ENCODE results near the gene LAPTM5.

LAPTM5 gene

DNA sequence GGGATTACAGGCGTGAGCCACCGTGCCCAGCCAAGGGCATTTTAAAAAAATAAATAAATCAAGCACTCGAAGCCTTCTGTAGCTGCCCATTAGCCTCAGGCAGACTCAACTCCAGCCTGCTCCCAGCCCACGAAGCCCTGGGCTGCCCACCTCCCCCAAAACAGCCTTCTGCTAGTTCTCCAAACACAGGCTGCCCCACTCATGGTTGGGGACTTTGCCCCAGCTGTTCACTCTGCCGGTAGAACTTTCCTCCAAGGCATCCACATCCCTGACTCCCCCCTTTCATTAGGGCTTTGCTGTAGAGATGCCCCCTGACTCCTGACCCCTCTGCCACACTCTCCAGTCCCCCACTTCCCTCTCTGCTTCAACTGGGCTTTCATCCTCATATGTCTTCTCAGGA, 29.7 kb upstream of the LAPTM5 start:
- no peak for DNase-seq (ENCODE audit: low read depth in 2 of 2)

DNA sequence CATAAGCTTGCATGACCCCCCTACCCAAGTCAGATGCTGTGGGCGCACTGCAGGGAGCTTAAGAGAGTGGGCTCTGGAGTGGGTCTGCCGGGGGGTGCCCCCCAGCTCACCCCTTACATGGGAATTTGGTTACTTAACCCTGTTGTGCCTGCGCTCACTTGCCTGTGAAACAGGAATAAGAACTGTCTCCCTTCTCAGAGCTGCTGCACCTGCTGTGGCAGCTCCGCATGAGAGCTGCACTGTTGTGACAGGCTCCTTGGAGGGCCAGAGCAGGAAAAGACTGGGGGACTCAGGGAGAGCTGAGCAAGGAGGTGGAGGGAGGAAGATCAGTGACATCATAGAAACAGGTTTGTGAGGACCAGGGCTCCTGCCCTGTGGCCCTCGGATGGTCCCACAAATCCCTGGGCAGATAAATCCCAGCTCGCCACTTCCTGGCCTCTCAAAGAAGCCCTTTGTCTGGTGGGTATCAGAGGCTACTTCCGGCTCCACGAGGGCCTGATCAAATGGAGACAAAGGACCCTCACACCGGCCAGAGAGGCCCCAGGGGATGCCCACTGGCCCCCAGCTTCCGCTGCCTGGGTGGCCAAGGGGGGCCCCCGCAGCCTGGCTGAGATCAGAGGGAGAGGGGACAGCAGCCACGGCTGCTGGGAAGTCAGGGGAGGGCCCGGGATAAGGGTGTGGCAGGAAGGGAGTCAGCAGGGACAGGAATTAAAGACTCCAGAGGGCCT, 28.9 kb upstream of the LAPTM5 start:
- no peak for DNase-seq (ENCODE audit: low read depth in 2 of 2)

DNA sequence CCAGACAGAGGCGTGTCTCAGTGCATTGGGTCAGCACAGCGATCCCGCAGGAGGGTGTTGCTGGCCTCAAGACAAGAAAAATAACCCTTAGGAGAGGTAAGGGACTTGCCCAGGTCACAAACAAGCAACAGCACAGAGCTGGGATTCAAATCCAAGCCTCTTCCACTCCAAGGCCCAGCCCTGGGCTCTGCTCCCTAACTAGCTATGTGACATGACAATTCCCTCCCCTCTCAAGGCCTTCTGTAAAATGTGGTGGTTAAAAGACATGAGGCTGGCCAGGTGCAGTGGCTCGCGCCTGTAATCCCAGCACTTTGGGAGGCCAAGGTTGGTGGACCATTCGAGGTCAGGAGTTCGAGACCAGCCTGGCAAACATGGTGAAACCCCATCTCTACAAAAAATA, 28.1 kb upstream of the LAPTM5 start:
- DNase-seq (ENCODE audit: low read depth in 2 of 2) = no peak

DNA sequence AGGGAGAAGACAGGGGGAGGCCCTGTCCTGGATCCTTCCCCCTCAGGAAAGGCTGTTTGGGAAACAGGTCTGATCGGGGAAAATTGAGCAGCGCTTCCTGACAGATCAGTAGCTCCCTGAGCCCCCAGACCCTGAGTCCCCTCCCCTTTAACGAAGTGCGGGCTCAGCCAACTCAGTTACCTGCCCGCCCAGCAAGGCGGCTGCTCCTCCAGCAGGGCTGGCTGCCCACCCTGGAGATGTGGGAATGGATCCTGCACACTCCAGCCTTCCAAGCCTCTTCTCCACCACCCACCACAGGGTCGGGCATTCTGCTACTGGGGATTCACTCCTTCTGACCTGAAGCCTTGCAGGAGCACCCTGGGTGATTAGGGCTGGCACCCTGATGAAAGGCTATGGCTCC, 27.6 kb upstream of the LAPTM5 start:
- DNase-seq (ENCODE audit: low read depth in 2 of 2) = no peak

DNA sequence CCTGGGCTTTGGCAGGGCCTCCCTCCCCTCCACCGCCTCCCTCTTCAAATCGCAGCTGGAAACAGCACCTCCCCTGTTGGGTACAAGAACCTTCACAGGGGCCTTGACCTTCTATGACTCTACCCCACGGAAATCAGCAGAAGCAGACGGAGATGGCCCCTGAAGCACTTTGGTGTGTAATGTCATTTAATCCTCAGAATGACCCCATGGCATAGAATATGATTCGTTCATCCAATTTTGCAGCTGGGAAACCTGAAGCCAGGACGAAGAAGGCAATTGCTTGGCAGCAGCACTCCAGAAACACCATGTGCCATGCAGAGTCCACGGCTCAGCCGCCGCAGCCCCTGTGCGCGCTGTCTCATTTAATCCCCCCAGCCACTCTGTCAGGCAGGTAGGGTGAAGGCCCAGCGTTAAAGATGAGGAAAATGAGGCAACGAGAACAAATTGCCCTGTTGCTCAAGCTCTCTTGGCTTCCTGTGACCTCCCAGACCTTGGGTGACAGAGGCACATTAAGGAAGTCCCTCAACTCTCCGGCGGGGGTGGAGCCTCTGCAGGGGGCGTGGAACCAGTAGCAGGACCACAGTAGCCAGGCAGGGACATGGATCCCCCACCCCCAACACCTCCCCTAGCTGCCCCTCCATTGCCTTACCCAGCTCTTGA, 25.8 kb upstream of the LAPTM5 start:
- no peak for DNase-seq (ENCODE audit: low read depth in 2 of 2)

DNA sequence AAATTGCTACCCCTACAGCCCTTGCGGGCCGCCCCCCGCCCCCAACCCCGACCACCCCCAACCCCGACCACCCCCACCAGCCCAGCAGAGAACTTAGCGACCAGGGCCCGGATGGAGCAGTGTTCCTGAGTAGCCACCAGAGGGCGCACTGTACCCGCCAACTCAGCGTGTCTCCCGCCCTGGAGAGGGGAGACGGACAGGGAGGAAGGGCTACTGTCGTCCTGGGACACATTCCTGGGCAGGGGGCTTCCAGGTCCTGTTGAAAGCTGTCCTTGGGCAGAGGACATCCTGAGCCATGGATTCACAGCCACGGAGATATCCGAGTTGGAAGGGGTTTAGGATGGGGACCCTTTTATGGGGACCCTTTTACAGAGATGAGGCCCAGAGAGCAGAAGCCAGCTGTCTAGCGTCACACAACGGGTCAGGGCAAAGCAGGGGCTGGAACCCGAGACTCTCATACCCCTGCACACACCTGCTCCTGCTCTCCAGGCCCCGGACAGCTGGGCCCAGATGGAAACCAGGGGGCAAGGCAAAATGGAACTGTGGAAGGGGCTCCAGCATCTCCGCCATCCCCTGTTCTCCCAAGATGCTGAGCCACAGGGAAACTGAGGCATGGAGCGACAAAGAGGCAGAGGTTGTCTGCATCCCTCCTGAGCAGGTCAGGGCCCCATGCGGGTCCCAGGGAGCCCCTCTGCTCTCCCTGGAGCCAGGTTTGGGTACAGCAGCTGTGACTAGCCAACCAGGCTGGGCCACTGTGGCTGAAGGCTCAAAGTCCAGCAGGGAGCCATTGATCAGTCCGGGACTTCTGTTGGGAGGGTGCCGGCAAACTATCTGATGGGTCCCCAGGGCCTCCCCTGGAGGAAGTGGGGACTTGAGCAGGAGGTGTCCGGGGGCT, 25.0 kb upstream of the LAPTM5 start:
- DNase-seq (ENCODE audit: low read depth in 2 of 2) = peak; percentile 30 to 62

DNA sequence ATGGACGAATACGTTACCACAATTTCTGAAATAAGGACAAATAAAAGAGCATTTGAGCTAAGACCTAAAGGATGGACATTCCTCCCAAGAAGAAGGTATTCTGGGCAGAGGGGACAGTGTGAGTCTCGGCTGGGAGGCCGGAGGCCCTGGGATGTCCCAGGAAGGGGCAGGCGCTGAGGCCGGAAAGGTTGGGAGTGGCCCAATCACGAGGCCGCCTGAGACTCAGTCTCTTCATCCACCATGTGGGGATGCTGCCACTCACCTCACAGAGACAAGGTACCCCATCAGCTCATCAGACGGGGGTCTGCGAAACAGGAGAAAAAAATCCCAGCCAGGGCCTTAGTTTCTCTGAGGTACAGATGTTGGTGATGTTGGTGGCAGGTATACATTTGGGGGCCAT, 24.3 kb upstream of the LAPTM5 start:
- no peak for DNase-seq (ENCODE audit: low read depth in 2 of 2)

DNA sequence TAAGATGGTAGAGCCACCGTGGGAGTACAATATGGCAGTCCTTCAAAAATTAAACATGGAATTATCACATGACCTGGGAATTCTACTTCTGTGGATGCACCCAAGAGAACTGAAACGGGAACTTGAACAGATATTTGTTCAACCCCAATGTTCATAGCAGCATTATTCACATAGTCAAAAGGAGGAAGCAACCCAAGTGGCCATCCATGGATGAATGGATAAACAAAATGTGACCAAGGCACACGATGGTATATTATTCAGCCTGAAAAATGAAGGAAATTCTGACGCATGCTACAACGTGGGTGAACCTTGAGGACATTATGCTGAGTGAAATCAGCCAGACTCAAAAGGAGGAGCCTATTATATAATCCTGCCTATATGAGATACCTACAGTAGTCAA, 22.8 kb upstream of the LAPTM5 start:
- no peak for DNase-seq (ENCODE audit: low read depth in 2 of 2)

DNA sequence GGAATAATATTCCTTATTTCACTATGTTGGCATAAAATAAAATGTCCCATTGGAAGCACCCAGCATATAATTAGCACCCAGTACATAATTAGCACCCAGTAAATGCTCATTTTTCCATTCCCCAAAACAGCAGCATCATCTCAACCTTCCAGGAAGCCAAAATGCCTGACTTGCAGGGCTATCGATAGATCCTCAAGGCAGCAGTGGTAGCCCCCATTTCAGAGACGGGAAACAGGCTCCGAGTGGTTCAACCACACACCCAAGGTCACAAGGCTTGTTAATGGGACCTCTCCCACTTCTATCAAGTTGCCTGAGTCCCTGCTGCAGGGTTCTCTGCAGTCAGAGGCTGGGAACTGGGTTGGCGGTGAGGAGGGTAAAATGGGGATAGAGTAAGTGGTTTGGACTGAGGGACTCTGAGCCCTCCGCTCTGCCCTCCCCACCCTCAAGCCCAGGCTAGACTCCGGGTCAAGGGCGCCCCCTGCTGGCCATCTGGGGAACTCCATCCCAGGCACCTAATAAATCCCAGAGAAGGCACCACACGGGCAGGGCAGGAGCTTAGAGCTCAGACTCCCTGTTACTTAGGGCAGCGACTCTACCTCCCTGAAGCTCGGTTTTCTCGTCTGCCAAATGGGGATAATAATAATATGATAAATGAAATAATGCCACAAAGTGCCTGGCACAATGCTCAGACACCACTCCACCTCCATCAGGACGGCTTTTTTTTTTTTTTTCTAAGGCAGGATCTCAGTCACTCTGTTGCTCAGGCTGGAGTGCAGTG, 21.9 kb upstream of the LAPTM5 start:
- peak; percentile 87 to 98 for DNase-seq (ENCODE audit: low read depth in 2 of 2)

DNA sequence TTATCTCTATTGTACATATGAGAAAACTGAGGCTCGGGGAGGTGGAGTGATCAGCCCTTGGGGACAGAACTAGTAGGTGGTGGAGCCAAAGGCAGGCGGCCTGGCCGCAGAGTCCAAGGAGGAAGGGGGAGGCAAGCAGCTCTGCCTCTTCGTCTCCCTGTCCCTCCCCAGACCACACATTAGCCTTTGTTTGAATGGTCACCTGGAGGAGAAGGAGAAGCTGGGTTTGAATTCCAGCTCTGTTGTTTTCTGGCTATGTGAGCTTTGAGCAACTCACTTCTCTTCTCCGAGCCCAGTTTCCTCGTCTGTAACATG, 21.4 kb upstream of the LAPTM5 start:
- DNase-seq (ENCODE audit: low read depth in 2 of 2) = no peak

DNA sequence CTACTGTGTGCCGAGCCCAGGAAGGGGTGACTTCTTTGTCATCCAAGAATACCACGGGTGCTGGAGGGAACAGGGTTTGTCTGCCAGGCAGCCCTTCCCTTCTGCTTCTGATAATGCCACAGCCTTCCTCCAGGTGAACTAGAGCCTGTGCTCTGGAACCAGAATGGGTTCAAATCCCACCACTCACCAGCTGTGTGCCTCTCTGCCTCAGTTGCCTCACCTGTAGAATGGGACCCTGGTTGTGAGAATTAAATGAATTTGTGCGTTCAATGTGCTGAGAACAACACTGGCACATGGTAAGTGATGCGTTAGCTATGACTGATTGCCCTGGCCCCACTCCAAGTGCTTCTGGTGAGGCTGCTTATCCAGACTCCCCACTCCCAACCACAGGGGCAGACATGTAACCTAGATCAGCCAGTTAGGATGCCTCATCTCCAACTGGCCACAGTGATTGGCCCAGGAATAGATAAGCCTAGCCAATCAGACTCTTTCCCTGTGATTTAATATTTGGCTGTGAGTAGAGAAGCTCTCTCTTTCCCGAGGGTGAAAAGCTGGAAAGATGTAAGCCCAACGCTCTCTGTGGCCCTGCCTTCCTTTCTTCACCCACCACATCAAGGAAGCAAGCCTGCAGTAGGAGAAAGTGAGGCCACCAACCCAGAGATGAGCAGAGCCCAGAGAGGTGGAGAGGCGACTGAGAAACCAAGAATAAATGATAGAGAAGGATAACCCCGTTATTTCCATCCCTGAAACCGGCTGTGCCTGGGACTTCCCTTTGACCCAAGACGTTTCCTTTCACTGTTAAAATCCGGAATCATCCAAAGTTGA, 20.8 kb upstream of the LAPTM5 start:
- DNase-seq (ENCODE audit: low read depth in 2 of 2) = no peak

DNA sequence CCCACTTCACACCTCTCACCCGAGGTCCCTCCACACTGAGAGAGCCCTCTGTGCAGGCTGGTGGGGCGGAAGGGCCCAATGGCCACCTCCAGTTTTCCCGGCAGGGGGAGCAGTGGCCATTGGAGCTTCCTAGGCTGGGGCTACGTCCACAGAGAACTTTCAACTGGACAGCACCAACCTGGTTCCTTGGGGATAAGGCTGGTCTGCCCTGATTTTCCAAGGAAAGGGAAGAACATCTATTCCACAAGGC, 20.3 kb upstream of the LAPTM5 start:
- DNase-seq (ENCODE audit: low read depth in 2 of 2) = no peak

DNA sequence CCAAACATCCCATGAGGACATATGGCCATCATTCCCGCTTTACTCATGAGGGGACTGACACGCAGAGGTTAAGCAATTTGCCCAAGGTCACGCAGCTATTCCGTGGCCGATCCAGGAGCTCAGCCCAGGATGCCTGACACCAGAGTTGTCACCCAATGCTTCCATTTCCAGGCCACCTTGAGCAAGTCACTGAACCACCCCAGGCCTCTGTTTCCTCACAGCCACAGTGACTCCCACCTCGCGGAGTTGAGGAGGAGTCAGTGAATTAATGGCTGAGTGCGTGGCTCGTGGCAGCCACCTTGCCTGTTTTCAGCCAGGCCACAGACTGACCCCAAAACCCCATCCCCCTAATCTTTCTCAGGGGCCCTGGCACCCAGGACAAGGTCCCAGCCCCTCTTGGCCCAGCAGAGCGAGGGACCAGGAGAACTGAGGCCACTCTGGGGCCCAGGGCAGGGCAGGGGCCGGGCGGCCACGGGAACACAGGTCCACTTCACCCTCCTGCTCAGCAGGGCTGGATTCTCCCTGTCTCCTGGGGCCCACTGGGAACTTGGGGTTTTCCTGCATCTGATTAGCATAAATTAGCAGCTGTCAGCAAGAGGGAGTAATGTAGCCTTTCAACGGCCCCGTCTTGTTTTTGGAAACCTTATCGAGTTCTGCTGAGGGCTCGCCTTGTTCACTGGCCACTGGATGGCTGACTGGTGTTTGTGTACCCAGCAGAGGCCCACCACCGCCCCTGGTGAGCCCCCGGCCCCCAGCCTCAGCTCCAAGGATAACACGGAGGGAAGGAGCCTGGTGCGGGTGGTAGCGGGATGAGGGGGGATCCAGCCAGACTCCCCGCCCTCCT, 19.7 kb upstream of the LAPTM5 start:
- no peak for DNase-seq (ENCODE audit: low read depth in 2 of 2)

DNA sequence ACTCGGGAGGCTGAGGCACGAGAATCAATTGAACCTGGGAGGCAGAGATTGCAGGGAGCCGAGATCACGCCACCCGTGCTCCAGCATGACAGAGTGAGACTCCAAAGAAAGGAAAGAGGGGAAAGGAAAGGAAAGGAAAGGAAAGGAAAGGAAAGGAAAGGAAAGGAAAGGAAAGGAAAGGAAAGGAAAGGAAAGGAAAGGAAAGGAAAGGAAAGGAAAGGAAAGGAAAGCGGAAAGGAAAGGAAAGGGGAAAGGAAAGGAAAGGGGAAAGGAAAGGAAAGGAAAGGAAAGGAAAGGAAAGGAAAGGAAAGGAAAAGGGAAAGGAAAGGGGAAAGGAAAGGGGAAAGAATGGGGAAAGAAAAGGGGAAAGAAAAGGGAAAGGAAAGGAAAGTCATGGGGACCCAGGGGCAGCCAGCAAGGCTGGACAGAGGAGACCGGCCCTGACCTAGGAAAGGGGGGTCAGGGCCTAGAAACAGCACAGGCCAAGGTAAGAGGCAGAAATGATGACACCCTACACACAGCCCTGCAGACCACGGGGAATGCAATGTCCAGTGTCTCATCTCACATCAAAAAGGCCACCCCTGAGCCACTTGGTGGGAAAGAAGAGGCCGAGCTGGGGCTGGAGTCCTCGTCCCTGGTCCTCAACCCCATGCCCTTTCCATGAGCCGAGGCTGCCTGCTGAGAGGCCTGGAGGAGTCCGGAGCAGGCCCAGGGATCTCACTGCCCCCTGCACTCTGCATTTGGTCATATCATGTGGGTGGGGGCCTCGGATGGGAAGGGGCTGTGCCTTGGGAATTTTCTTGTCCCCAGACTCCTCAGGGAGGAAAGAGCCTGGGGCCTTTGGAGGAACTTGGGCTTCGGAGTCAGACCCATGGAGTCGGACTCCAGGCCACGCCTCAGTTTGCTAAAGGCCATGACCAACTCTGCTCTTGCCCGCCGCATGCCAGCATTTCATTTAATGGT, 18.8 kb upstream of the LAPTM5 start:
- DNase-seq (ENCODE audit: low read depth in 2 of 2) = no peak

DNA sequence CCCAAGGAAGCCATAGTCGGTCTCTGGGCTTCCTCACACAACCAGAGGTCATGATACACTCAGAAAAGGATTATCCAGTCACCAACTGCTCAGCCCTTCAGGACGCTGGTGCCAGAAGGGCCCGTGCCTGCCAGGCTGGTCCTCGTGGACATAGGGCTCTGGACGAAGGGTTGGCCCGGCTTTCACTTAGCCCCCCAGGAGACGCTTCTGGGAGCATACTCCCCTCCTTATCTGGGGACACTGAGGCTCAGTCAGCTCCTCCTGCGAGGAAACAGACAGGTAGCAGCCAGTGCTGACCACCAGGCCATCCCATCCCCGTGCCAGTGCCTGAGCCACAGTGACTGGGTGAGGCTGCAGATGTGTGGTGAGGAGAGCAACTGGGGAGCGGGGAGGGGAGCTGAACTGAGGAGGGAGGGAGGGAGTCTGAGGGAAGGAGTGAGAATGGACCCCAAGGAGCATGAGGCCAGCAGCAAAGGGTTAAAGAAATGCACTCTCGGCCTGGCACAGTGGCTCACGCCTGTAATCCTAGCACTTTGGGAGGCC, 17.9 kb upstream of the LAPTM5 start:
- no peak for DNase-seq (ENCODE audit: low read depth in 2 of 2)

DNA sequence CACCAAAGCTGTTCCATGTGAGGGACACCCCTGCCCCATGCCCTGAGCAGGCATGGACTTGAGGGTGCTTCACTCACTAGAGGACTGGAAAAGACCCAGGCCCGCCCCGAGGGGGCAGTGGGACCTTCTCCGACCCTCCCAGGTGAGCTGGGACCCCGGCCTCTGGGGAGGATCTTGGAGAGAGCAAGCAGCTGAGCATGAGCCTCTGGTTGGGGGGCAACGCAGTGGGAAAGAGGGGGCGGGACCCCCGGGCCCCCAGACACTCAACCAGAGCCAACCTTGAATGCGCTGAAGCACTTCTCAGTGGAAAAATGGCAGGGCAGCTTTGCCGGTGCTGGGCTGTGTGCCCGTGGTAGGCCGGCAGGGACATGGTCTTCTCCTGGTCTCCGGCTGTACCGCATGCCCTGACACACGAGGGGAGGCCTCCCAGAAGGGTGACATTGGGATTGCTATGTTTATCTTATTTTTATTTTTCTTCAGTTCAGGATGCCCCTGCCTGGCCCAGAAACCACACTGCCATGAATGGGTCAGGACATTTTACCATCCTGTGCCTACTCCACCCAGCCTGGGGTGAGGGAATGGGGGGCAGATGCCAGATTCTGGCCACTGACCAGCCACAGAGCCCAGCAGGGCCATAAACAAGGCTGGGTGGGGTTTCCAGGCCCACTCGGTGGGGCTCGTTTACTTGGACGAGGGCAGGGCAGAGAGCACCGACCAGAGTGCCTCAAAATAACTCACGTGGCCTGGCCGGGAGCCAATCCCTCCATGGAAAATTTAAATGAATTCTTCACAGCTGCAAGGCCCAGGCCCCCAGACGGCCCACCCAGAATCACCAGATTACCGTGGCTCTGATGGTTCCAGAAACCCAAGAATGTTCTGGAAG, 17.2 kb upstream of the LAPTM5 start:
- no peak for DNase-seq (ENCODE audit: low read depth in 2 of 2)

DNA sequence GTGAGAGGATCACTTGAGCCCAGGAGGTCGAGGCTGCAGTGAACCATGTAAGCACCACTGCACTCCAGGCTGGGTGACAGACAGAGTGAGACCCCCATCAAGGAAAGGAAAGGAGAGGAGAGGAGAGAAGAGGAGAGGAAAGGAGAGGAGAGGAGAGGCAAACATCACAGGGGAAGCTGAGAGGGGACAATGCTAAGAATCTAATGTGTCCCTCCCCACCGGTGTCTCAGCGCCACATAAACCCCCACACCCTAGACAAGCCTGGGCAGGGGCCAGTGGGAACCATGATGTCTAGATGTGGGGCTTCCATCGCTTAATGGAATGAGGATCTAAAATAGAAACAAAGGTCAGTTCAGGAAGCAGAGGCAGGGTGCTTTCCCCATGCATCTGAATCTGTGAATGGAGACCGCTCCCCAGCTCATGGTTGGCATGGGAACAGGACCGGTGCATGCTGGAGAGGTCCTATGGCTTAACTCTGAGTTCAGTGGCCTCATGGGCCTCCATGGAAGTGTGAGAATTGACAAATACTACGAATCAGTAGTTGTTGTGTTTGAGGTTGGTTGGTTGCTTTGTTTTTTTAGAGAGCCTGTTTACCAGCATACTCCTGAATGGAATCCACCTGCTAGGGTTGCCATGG, 16.3 kb upstream of the LAPTM5 start:
- no peak for DNase-seq (ENCODE audit: low read depth in 2 of 2)

DNA sequence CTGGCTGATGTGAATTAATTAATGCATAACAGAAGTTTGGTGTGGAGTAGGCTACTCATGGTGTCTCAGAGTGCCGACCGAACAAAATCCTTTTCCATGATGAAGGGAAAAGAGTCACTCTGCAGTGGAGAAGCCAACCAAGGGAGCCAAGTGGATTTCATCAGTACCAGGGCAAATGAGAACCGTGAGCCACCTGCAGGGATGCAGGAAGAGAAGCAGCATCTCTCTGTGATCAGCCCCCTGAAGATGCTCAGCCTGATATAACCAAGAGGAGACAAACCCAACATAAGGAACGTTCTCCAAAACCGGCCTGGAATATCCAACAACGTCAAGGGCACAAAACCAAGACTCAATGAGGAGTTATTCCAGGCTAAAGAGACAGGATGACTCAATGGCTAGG, 13.4 kb upstream of the LAPTM5 start:
- no peak for DNase-seq (ENCODE audit: low read depth in 2 of 2)

Measured in stimulated activated CD4-positive, alpha-beta T cell treated with anti-CD3 and anti-CD28 coated beads, Interleukin-1b, Interleukin-23, amount 100 ng/mL, for 1 hour (primary cell).